Keratinocyte (primary cell): Measurements from ENCODE around the gene SUGT1. TPM values are rescaled to one million over a fixed set of nuclear protein-coding genes. Genes with fewer than 3 reads are reported as not detected.
A peak's percentile ranks its signal among the peaks of the same experiment; 100 is the strongest.
"Not testable (repeated sequence)": the region's sequence is repeated elsewhere in the genome, so short reads cannot be mapped to it uniquely, and the experiment has no call there.

Experiments used
- DNase-seq: peaks from one replicate; pipeline ENCODE4 v3.0.0-alpha.2; 2011; ENCODE audit warnings: low read depth, missing footprints, low spot score
- FAIRE-seq: peaks from 2 replicates; lab custom pipeline; 2011; peaks lifted over from hg19 to GRCh38; lab: Jason Lieb, UNC
- H2AFZ ChIP-seq: 2 replicates; pipeline ENCODE4 v1.6.0; 2012; ENCODE audit warnings: low read length, control low read depth, inconsistent platforms; ENCODE audit not compliant: control insufficient read depth
- H3K27ac ChIP-seq: 2 replicates; pipeline ENCODE4 v1.5.1; 2011; ENCODE audit warnings: low read length; ENCODE audit not compliant: control insufficient read depth, insufficient read depth
- H3K27me3 ChIP-seq: 3 replicates; pipeline ENCODE4 v1.6.0; 2011; ENCODE audit warnings: low read length; ENCODE audit not compliant: control insufficient read depth, insufficient read depth; ENCODE audit errors: extremely low read depth
- H3K36me3 ChIP-seq, 2 experiments: 2 replicates in 1 of 2; 3 replicates in 1 of 2; pipeline ENCODE4 v1.5.1; 2011; ENCODE audit warnings: low read length in 2 of 2, mild to moderate bottlenecking in 1 of 2; ENCODE audit not compliant: control insufficient read depth in 2 of 2, insufficient read depth in 2 of 2; ENCODE audit errors: extremely low read depth in 1 of 2
- H3K4me1 ChIP-seq: 3 replicates; pipeline ENCODE4 v1.5.1; 2011; ENCODE audit warnings: low read length; ENCODE audit not compliant: control insufficient read depth, insufficient read depth; ENCODE audit errors: extremely low read depth
- H3K4me2 ChIP-seq: 3 replicates; pipeline ENCODE4 v1.6.0; 2011; ENCODE audit warnings: low read depth, low read length; ENCODE audit not compliant: control insufficient read depth, insufficient read depth; ENCODE audit errors: extremely low read depth
- H3K4me3 ChIP-seq, 3 experiments: fragments of 200-600 bp in 1 of 3; sonication (generic) in 1 of 3; 2 replicates in 2 of 3; 3 replicates in 1 of 3; pipeline ENCODE4 v1.5.1; 2011 to 2016; ENCODE audit warnings: low read length in 3 of 3, mild to moderate bottlenecking in 3 of 3, control low read depth in 2 of 3, inconsistent platforms in 1 of 3, low read depth in 1 of 3, mixed read lengths in 1 of 3, mixed run types in 1 of 3, moderate library complexity in 1 of 3; ENCODE audit not compliant: control insufficient read depth in 2 of 3, insufficient read depth in 2 of 3; ENCODE audit errors: extremely low read depth in 1 of 3
- H3K79me2 ChIP-seq: 2 replicates; pipeline ENCODE4 v1.6.0; 2012; ENCODE audit warnings: low read length; ENCODE audit not compliant: control insufficient read depth, insufficient read depth
- H3K9ac ChIP-seq: 3 replicates; pipeline ENCODE4 v1.6.0; 2011; ENCODE audit warnings: low read length; ENCODE audit not compliant: control insufficient read depth, insufficient read depth; ENCODE audit errors: extremely low read depth
- H3K9me1 ChIP-seq: 3 replicates; pipeline ENCODE4 v1.6.0; 2011; ENCODE audit warnings: low read length; ENCODE audit not compliant: control insufficient read depth, insufficient read depth; ENCODE audit errors: extremely low read depth
- H3K9me3 ChIP-seq: 2 replicates; pipeline ENCODE4 v1.5.1; 2012; ENCODE audit warnings: low read depth, low read length; ENCODE audit not compliant: control insufficient read depth
- H4K20me1 ChIP-seq: 3 replicates; pipeline ENCODE4 v1.6.0; 2011; ENCODE audit warnings: low read length; ENCODE audit not compliant: control insufficient read depth, insufficient read depth; ENCODE audit errors: extremely low read depth
- CTCF ChIP-seq, 3 experiments: IDR thresholded peaks in 1 of 3; conservative IDR thresholded peaks in 1 of 3; optimal IDR thresholded peaks in 1 of 3; 2 replicates in 2 of 3; 3 replicates in 1 of 3; pipeline versions ENCODE3 to v1.5.1; 2011; ENCODE audit warnings: low read length in 3 of 3, mild to moderate bottlenecking in 3 of 3, moderate library complexity in 2 of 3, control low read depth in 1 of 3, inconsistent platforms in 1 of 3; ENCODE audit not compliant: insufficient read depth in 2 of 3; ENCODE audit errors: extremely low read depth in 1 of 3
- EZH2 ChIP-seq: IDR thresholded peaks from one replicate; pipeline ENCODE4 v1.6.1; 2012; ENCODE audit warnings: inconsistent platforms, mild to moderate bottlenecking, low read length, moderate library complexity
- dilution Hi-C: fragments of 300-500 bp; cut with MboI; formaldehyde crosslinking; loops from one replicate; pipeline ENCODE4 v1.7.0; 2020; ENCODE audit warnings: low sequenced_read_pairs; ENCODE audit not compliant: extremely low pct_ligation_motif_present
- polyA minus RNA-seq, 3 experiments: library from RNA; depleted of rRNA, polyadenylated mRNA; stranded (reverse); fragments of >200 nt; gene quantifications; 1 replicate in 1 of 3; 2 replicates in 1 of 3; 3 replicates in 1 of 3; pipeline ENCODE4 v1.2.3, GENCODE V29; 2011
- polyA plus RNA-seq, 5 experiments: library from polyadenylated mRNA; depleted of rRNA in 3 of 5; stranded (reverse) in 3 of 5; stranded (forward) in 1 of 5; unstranded in 1 of 5; fragments of >200 nt; gene quantifications; 1 replicate in 1 of 5; 2 replicates in 3 of 5; 3 replicates in 1 of 5; pipeline versions ENCODE4 v1.2.1 to v1.2.3, GENCODE V29; 2011 to 2012; ENCODE audit warnings: missing spikeins in 2 of 5, low read depth in 1 of 5, low replicate concordance in 1 of 5

The SUGT1 gene
- polyA plus RNA-seq (25.5 to 43.9 TPM (median 31.9 TPM) in 3 replicates), polyA minus RNA-seq (17.9 to 29.8 TPM (median 25.0 TPM) in 3 replicates)
- 32.1 TPM for polyA plus RNA-seq (2011; ENCODE audit: low read depth)
- 23.6 and 30.6 TPM in 2 replicates for polyA plus RNA-seq (2011; cell fraction: cytosol; rRNA removed)
- polyA plus RNA-seq (2011; cell fraction: nucleus; rRNA removed): 14.5 and 28.1 TPM in 2 replicates
- polyA plus RNA-seq (2012; ENCODE audit: low replicate concordance): 30.3 and 47.7 TPM in 2 replicates
- 24.2 TPM for polyA minus RNA-seq (2011; cell fraction: cytosol; rRNA and poly(A)+ RNA removed)
- polyA minus RNA-seq (2011; cell fraction: nucleus; rRNA and poly(A)+ RNA removed): 15.2 and 22.6 TPM in 2 replicates

GRCh38 chr13:52652196-52652979 lies at the start of gene SUGT1:
TSS of gene SUGT1 (plus strand) at chr13:52652836. CDS start at chr13:52652921, 85 bp downstream.
- no peak for TF ChIP-seq EZH2
- peak; percentile 71 to 76 (median 73) for TF ChIP-seq CTCF (optimal IDR thresholded peaks at IDR 0.05 in 1 of 3, IDR thresholded peaks at IDR 0.05 in 1 of 3, conservative IDR thresholded peaks at IDR 0.05 in 1 of 3; ENCODE audit: extremely low read depth in 1 of 3, insufficient read depth in 2 of 3, low read length in 3 of 3)
- no peaks in the 10 kb centered on the region for H4K20me1 ChIP-seq
- dilution Hi-C loops: no loop called here
- H3K4me3 ChIP-seq: peak within 1 kb of the TSS; percentile 91 to 95 (median 92)
- no peaks in the 10 kb centered on the region for H3K27me3 ChIP-seq
- FAIRE-seq (peak; percentile 79), DNase-seq (peak; percentile 49)
- H3K9ac ChIP-seq: peak within 1 kb of the TSS; percentile 98
- no peaks in the 10 kb centered on the region for H3K9me1 ChIP-seq
- H2AFZ ChIP-seq: peak within 1 kb of the TSS; percentile 95
- peak within 1 kb of the TSS; percentile 98 for H3K27ac ChIP-seq
- H3K4me1 ChIP-seq: peaks cover 15% of the 10 kb centered on the region
- peaks cover 2 to 7% of the 10 kb centered on the region in 2 experiments for H3K36me3 ChIP-seq
- peak within 1 kb of the TSS; percentile 95 for H3K4me2 ChIP-seq
- H3K79me2 ChIP-seq: peaks cover 64% of the 10 kb centered on the region
- no peaks in the 10 kb centered on the region for H3K9me3 ChIP-seq

DNA sequence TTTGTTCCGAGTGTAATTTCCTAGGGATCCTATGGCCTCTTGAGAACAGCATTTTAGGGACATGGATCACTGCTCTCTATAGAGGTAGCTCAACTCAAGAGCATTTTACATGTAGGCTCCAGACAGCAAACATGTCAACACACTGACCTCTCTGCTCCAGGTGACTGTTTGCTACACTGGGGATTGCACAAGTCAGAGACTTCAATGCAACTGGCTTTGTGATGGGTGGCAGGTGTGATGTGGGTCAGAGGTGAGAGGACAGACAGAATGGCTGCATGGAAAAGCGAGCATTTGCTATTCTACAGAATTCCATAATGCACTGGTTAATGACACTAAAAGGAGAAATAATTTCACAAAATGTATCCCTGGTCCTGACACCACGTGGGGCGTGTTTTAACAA lies 49.3 kb upstream of the SUGT1 start:
- H3K4me2 ChIP-seq, DNase-seq, H3K27me3 ChIP-seq, H3K79me2 ChIP-seq, dilution Hi-C loops, H2AFZ ChIP-seq, H3K36me3 ChIP-seq, H3K4me3 ChIP-seq, H3K9me3 ChIP-seq, H4K20me1 ChIP-seq, H3K9me1 ChIP-seq, FAIRE-seq, H3K9ac ChIP-seq, H3K27ac ChIP-seq: not testable (repeated sequence)
- peaks cover 13% of the 10 kb centered on the region for H3K4me1 ChIP-seq

- H3K4me3 ChIP-seq, FAIRE-seq, dilution Hi-C loops, H3K9ac ChIP-seq, H3K27me3 ChIP-seq, H3K9me1 ChIP-seq, H3K9me3 ChIP-seq, H3K36me3 ChIP-seq, H2AFZ ChIP-seq, DNase-seq, H3K4me1 ChIP-seq, H3K79me2 ChIP-seq, H4K20me1 ChIP-seq, H3K4me2 ChIP-seq, H3K27ac ChIP-seq: not testable (repeated sequence)
Measured at GRCh38 chr13:52606126-52606525, 46.5 kb upstream of the SUGT1 start.

DNA sequence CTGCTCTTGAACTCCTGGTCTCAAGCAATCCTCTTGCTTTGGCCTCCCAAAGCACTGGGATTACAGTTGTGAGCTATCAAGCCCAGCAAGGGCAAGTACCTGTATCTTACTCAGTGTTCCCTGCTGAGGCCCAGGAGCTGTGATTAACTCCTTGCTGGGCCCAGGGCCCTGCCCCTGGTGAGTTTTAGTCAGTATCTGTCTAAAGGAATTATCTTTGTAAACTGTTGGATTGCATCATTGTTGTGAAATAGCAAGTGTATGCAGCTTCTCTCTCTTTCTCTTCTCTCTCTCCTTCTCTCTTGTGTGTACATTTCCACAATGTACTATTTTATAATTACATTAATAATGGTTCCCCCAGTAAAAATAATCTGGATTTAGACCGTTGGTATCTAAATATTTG lies 45.8 kb upstream of the SUGT1 start:
- FAIRE-seq, H3K9me1 ChIP-seq, H3K4me2 ChIP-seq, H4K20me1 ChIP-seq, DNase-seq, H3K9me3 ChIP-seq, H3K9ac ChIP-seq, H3K27ac ChIP-seq, dilution Hi-C loops, H3K36me3 ChIP-seq, H3K4me3 ChIP-seq, H3K79me2 ChIP-seq, H3K27me3 ChIP-seq, H2AFZ ChIP-seq, H3K4me1 ChIP-seq: not testable (repeated sequence)
